HT1080 (cell line): ENCODE results near the gene WFDC13. TPM values are rescaled to one million over a fixed set of nuclear protein-coding genes. Genes with fewer than 3 reads are reported as not detected.

ENCODE experiments used
- small RNA-seq: library from RNA; depleted of rRNA; stranded (forward); fragments of <200 nt; gene quantifications from one replicate; pipeline ENCODE3, GENCODE V24; 2014
- total RNA-seq: library from RNA; depleted of rRNA; stranded (reverse); fragments of >200 nt; shearing (Covaris generic); gene quantifications from 2 replicates; pipeline ENCODE4 v1.2.3, GENCODE V29; 2014; rRNA removed

Gene WFDC13
- total RNA-seq, 1 experiment from 2014 or later, result not detected

Small RNAs within 50 kb of the gene (small RNA-seq; reads per million reads assigned to genes)
- gene MIR3617 (not detected), gene SPINT5P (not detected)

Other genes with a start within 250 kb of the WFDC13 start
- gene WFDC2, start 232.3 kb upstream of the WFDC13 start, total RNA-seq, result not detected in 2 replicates
- gene SPINT3, start 186.4 kb upstream of the WFDC13 start, total RNA-seq, result not detected in 2 replicates
- not detected in 2 replicates for gene WFDC6, start 162.6 kb upstream of the WFDC13 start, total RNA-seq
- gene EPPIN, start 154.6 kb upstream of the WFDC13 start, total RNA-seq, result not detected in 2 replicates
- gene WFDC8, start 122.8 kb upstream of the WFDC13 start, total RNA-seq, result not detected in 2 replicates
- gene WFDC10A, start 72.3 kb upstream of the WFDC13 start, total RNA-seq, result not detected in 2 replicates
- not detected in 2 replicates for gene WFDC9, start 70.8 kb upstream of the WFDC13 start, total RNA-seq
- not detected in 2 replicates for gene WFDC11, start 31.8 kb upstream of the WFDC13 start, total RNA-seq
- gene WFDC10B, start 3.0 kb downstream of the WFDC13 start, total RNA-seq, result 0.39 and 0.77 TPM in 2 replicates
- gene SPINT4, start 20.3 kb downstream of the WFDC13 start, total RNA-seq, result not detected in 2 replicates
- gene WFDC3, start 89.8 kb downstream of the WFDC13 start, total RNA-seq, result 0.31 and 3.1 TPM in 2 replicates
- 63.7 and 101 TPM in 2 replicates for gene DNTTIP1, start 89.9 kb downstream of the WFDC13 start, total RNA-seq
- 287 and 392 TPM in 2 replicates for gene UBE2C, start 110.6 kb downstream of the WFDC13 start, total RNA-seq
- not detected in 2 replicates for gene TNNC2, start 125.3 kb downstream of the WFDC13 start, total RNA-seq
- gene SNX21, start 131.8 kb downstream of the WFDC13 start, total RNA-seq, result 38.5 and 39.6 TPM in 2 replicates
- gene ACOT8, start 155.4 kb downstream of the WFDC13 start, total RNA-seq, result 38.3 and 43.1 TPM in 2 replicates
- 6.0 and 6.1 TPM in 2 replicates for gene ZSWIM3, start 155.6 kb downstream of the WFDC13 start, total RNA-seq
- gene ZSWIM1, start 179.2 kb downstream of the WFDC13 start, total RNA-seq, result 8.1 and 13.8 TPM in 2 replicates
- gene SPATA25, start 185.6 kb downstream of the WFDC13 start, total RNA-seq, result 0.33 and 0.34 TPM in 2 replicates
- 1.3 and 2.1 TPM in 2 replicates for gene NEURL2, start 189.2 kb downstream of the WFDC13 start, total RNA-seq
- 84.1 and 115 TPM in 2 replicates for gene CTSA, start 189.3 kb downstream of the WFDC13 start, total RNA-seq
- 0.16 TPM in 1 of 2 replicates, not detected in the other for gene PLTP, start 210.1 kb downstream of the WFDC13 start, total RNA-seq
- gene PCIF1, start 232.6 kb downstream of the WFDC13 start, total RNA-seq, result 12.4 and 17.7 TPM in 2 replicates